ENCODE measurements around the gene NLRP3. TPM values are rescaled to one million over a fixed set of nuclear protein-coding genes. Genes with fewer than 3 reads are reported as not detected.
A peak's percentile ranks its signal among the peaks of the same experiment; 100 is the strongest.

The NLRP3 gene
- total and polyA plus RNA-seq, 9 of the 15 experiments (the other 6 are each of a cell fraction or from before 2014, with no cell fraction given), result not detected

- TF ChIP-seq CHD7 (IDR thresholded peaks at IDR 0.05; ENCODE audit: low read depth, low read length), result no peak
- no peak for TF ChIP-seq ZNF431 (CRISPR knock-in tag; IDR thresholded peaks at IDR 0.05)
- TF ChIP-seq NR2C1 (IDR thresholded peaks at IDR 0.05), result no peak
- TF ChIP-seq NR2C1 (tag; IDR thresholded peaks at IDR 0.05), result peak; percentile 96
- no peak for TF ChIP-seq ZFP30 (CRISPR knock-in tag; IDR thresholded peaks at IDR 0.05; ENCODE audit: borderline replicate concordance)
- TF ChIP-seq HNRNPL (IDR thresholded peaks at IDR 0.05; ENCODE audit: low read depth, low read length), result no peak
- TF ChIP-seq SIN3A (IDR thresholded peaks at IDR 0.05; ENCODE audit: borderline replicate concordance in 2 of 2, control insufficient read depth in 1 of 2, low read depth in 2 of 2, low read length in 2 of 2), result no peak
- no peak for TF ChIP-seq ASH1L (IDR thresholded peaks at IDR 0.05; ENCODE audit: borderline replicate concordance, low read depth, partially characterized antibody)
- peak; percentile 74 for TF ChIP-seq KLF13 (tag; IDR thresholded peaks at IDR 0.05; ENCODE audit: borderline replicate concordance, low read depth)
These were observed 48.1 kb upstream of the NLRP3 start (continued) for GRCh38 chr1:247367786-247368422.

Data from K562 (cell line).